DND-41 (cell line): ENCODE data around the gene CIB2.
"Not testable (repeated sequence)": the region's sequence is repeated elsewhere in the genome, so short reads cannot be mapped to it uniquely, and the experiment has no call there.

ENCODE experiments used
- ATAC-seq: fragments of 200-7000 bp; cut with Tn5 transposase; 3 replicates; pipeline ENCODE4 v1.9.1; 2021; ENCODE audit warnings: low read depth; ENCODE audit not compliant: insufficient read depth
- DNase-seq: peaks from one replicate; pipeline ENCODE4 v3.0.0-alpha.2; 2020
- H2AFZ ChIP-seq: 2 replicates; pipeline ENCODE4 v1.6.0; 2012; ENCODE audit warnings: low read depth, low read length
- H3K27ac ChIP-seq: 2 replicates; pipeline ENCODE4 v1.5.1; 2012; ENCODE audit warnings: low read length, inconsistent platforms
- H3K27me3 ChIP-seq: fragments of 200-600 bp; sonication (generic); 2 replicates; pipeline ENCODE4 v1.6.0; 2012; ENCODE audit warnings: low read length, mild to moderate bottlenecking, inconsistent platforms; ENCODE audit not compliant: insufficient read depth, poor library complexity
- H3K36me3 ChIP-seq: 2 replicates; pipeline ENCODE4 v1.5.1; 2012; ENCODE audit warnings: low read length, inconsistent platforms; ENCODE audit not compliant: insufficient read depth
- H3K4me1 ChIP-seq: 2 replicates; pipeline ENCODE4 v1.5.1; 2012; ENCODE audit warnings: mild to moderate bottlenecking, low read length; ENCODE audit not compliant: insufficient read depth
- H3K4me2 ChIP-seq: 2 replicates; pipeline ENCODE4 v1.6.0; 2012; ENCODE audit warnings: mild to moderate bottlenecking, moderate library complexity, low read length, inconsistent platforms; ENCODE audit not compliant: insufficient read depth
- H3K4me3 ChIP-seq, 2 experiments: fragments of 200-600 bp in 1 of 2; shearing (Covaris generic) in 1 of 2; 2 replicates each; pipeline ENCODE4 v1.5.1; 2012 to 2016; ENCODE audit warnings: inconsistent platforms in 2 of 2, low read length in 2 of 2, mild to moderate bottlenecking in 2 of 2, low read depth in 1 of 2, moderate library complexity in 1 of 2
- H3K79me2 ChIP-seq: 2 replicates; pipeline ENCODE4 v1.6.0; 2012; ENCODE audit warnings: low read length, inconsistent platforms; ENCODE audit not compliant: insufficient read depth
- H3K9ac ChIP-seq: 2 replicates; pipeline ENCODE4 v1.6.0; 2012; ENCODE audit warnings: low read depth, mild to moderate bottlenecking, inconsistent platforms, low read length, moderate library complexity
- H3K9me3 ChIP-seq: 2 replicates; pipeline ENCODE4 v1.5.1; 2012; ENCODE audit warnings: low read length, moderate library complexity, mild to moderate bottlenecking, inconsistent platforms; ENCODE audit not compliant: insufficient read depth, severe bottlenecking
- H4K20me1 ChIP-seq: 2 replicates; pipeline ENCODE4 v1.6.0; 2012; ENCODE audit warnings: low read length; ENCODE audit not compliant: insufficient read depth
- EZH2 ChIP-seq: IDR thresholded peaks from 3 replicates; pipeline ENCODE4 v1.6.1; 2012; ENCODE audit warnings: borderline replicate concordance, low read depth, mild to moderate bottlenecking, moderate library complexity, low read length, inconsistent platforms; ENCODE audit not compliant: severe bottlenecking
- TF ChIP-seq, protein P1 (sequence below): IDR thresholded peaks from 2 replicates; pipeline ENCODE4 v1.5.1; 2012; ENCODE audit warnings: borderline replicate concordance, low read length, moderate library complexity, mild to moderate bottlenecking; ENCODE audit not compliant: poor library complexity, severe bottlenecking; ENCODE audit errors: extremely low read depth

Gene CIB2

DNA sequence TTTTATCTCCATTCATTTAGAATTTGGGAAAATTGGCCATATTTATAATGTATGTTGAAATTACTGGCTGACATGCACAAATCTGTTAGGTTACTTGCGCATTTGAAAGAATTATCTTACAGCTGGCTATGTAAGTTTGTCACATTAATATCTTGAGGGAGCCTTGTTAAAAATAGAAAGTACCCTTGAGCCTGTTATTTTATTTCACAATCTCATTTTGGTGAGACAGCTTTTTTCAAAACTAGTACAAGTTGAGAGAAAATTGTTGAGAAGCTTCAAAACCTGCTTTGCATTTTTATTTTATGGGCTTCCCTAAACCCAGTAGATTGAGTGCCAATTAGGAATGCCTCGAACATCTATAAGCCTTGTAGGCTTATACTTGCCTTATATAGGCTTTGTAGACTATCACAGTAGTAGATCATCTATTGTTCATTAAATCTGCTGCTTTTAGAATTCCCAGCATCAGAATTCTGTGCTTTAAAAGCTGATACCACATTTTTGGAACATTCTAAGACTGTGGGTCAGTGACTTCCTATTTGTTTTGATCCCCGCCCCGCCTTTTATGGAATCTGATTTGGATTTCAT lies 24.2 kb upstream of the CIB2 start:
- H3K9me3 ChIP-seq = no peaks in the 10 kb centered on the region
- no peak overlapping the region for H2AFZ ChIP-seq
- DNase-seq (no peak), ATAC-seq (no peak)
- no peak overlapping the region for H3K4me3 ChIP-seq
- peaks cover 4% of the 10 kb centered on the region; the same call in 1 of the 2 replicates for H4K20me1 ChIP-seq
- no peak for TF ChIP-seq EZH2
- H3K27ac ChIP-seq = no peak overlapping the region
- H3K79me2 ChIP-seq = peaks cover 54% of the 10 kb centered on the region
- no peak overlapping the region for H3K4me2 ChIP-seq
- no peak overlapping the region for H3K9ac ChIP-seq
- peaks cover 54% of the 10 kb centered on the region for H3K36me3 ChIP-seq
- H3K27me3 ChIP-seq = no peaks in the 10 kb centered on the region
- peaks cover 28% of the 10 kb centered on the region for H3K4me1 ChIP-seq

DNA sequence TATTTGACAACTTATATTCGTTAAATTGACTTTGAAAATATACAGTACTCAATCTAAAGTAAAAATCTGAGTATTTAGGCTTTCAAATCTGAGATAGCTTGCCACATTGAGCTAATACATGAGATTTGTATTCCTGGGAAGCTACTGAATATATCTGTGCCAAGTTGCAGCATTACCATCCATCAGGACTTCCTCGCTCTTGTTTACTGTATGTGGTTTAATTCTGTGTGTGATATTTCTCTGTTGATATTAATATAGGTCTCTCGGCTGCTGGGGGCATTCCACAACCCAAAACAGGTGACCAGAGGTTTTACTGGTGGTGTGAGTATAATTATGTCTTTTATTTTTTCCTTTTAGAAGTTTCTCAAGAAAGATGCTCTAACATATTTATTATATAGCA lies 23.7 kb upstream of the CIB2 start:
- Histone ChIP-seq H3K9me3 (no peaks in the 10 kb centered on the region), H3K9ac (no peak overlapping the region), H3K4me3 (no peak overlapping the region), H3K36me3 (peaks cover 51% of the 10 kb centered on the region), H3K27ac (no peak overlapping the region), H3K4me1 (peaks cover 33% of the 10 kb centered on the region), H3K27me3 (no peaks in the 10 kb centered on the region), H3K79me2 (peaks cover 59% of the 10 kb centered on the region), H4K20me1 (peaks cover 6% of the 10 kb centered on the region), H3K4me2 (no peak overlapping the region), H2AFZ (no peak overlapping the region)
- no peak for TF ChIP-seq EZH2
- TF ChIP-seq, protein P1, sequence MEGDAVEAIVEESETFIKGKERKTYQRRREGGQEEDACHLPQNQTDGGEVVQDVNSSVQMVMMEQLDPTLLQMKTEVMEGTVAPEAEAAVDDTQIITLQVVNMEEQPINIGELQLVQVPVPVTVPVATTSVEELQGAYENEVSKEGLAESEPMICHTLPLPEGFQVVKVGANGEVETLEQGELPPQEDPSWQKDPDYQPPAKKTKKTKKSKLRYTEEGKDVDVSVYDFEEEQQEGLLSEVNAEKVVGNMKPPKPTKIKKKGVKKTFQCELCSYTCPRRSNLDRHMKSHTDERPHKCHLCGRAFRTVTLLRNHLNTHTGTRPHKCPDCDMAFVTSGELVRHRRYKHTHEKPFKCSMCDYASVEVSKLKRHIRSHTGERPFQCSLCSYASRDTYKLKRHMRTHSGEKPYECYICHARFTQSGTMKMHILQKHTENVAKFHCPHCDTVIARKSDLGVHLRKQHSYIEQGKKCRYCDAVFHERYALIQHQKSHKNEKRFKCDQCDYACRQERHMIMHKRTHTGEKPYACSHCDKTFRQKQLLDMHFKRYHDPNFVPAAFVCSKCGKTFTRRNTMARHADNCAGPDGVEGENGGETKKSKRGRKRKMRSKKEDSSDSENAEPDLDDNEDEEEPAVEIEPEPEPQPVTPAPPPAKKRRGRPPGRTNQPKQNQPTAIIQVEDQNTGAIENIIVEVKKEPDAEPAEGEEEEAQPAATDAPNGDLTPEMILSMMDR = no peak
- no peak for ATAC-seq
- DNase-seq = no peak

DNA sequence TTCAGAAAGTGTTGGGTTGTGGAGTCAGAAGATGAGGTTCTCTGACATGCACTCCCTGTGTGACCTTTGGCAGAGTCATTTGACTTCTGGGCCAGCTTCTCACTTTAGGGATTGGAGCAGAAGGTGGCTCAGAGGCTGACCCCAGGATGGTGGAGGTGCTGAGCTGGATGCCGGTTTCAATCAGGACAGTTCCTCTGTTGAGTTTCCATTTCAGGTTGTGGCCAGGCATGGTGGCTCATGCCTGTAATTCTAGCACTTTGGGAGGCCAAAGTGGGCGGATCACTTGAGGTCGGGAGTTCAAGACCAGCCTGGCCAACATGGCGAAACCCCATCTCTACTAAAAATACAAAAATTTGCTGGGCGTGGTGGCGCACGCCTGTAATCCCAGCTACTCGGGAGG lies 19.8 kb upstream of the CIB2 start:
- ATAC-seq, H4K20me1 ChIP-seq, H3K9ac ChIP-seq, H3K27me3 ChIP-seq, H2AFZ ChIP-seq, DNase-seq, H3K9me3 ChIP-seq: not testable (repeated sequence)
- peak overlapping the region; percentile 88 for H3K4me2 ChIP-seq
- peak overlapping the region; percentile 1 for H3K27ac ChIP-seq
- peaks cover 69% of the 10 kb centered on the region for H3K79me2 ChIP-seq
- H3K4me3 ChIP-seq = peak overlapping the region in 1 of 2 experiments; percentile 58; a peak in 2 of 4 replicates
- peaks cover 24% of the 10 kb centered on the region for H3K36me3 ChIP-seq
- peaks cover 46% of the 10 kb centered on the region for H3K4me1 ChIP-seq

DNA sequence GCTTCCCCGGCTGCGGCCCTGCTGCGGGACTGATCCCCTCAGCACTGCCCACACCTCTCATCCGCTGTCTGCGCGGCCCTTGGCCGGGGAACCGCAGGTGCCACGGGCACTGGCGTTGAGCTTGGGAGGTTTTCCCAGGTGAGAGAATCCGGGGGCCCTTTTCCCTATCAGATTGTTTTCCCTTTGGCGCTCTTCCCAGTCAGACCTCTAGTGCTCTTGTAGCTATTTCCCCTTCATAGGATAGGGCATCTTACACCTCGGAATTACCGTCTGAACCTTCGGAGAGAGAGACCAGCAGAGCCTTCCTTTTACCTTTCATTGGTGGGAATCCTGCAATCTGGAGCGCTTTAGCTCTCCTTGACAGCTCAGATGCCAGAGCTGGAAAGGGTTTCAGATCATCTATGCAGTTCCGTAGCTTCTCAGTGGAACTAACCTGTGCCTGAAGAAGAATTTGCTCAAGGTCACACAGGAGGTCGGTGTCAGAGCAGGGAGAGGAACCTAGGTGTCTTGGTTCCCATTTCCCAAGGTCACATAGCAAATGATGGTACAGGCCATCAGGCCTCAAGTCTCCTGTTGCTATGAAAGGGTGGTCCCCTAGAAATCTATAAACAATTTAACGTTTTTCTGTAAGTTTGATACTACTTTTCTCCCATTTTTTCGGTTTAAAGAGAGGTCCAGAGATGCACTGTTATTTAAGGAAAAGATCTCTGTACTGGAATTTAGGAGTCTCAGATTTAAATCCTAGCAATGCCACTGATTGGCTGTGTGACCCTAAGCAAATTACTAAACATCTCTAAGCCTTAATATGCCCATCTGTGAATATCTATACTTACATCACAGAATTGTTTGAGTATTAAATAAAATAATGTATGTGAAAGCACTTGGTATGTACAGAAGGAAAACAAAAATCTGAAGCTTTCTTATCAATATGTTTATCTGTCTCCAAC lies 18.8 kb upstream of the CIB2 start:
- H3K9ac ChIP-seq = peak overlapping the region; percentile 79
- H3K4me1 ChIP-seq = peaks cover 46% of the 10 kb centered on the region
- H3K27ac ChIP-seq = peak overlapping the region; percentile 51
- no peak for DNase-seq
- H4K20me1 ChIP-seq = peaks cover 7% of the 10 kb centered on the region
- TF ChIP-seq, protein P1 = no peak
- no peak for TF ChIP-seq EZH2
- H3K36me3 ChIP-seq = peaks cover 14% of the 10 kb centered on the region
- peak overlapping the region; percentile 88 for H3K4me2 ChIP-seq
- ATAC-seq = no peak
- H3K9me3 ChIP-seq = no peaks in the 10 kb centered on the region
- peaks cover 59% of the 10 kb centered on the region for H3K79me2 ChIP-seq
- no peaks in the 10 kb centered on the region for H3K27me3 ChIP-seq
- peak overlapping the region; percentile 25 to 58 for H3K4me3 ChIP-seq
- peak overlapping the region; percentile 68 for H2AFZ ChIP-seq
